Rectal smooth muscle tissue (tissue), 1 donor: ENCODE measurements around the gene PDIA4.
"Not testable (repeated sequence)": the region's sequence is repeated elsewhere in the genome, so short reads cannot be mapped to it uniquely, and the experiment has no call there.

ENCODE experiments used
- H3K27ac ChIP-seq: one replicate; pipeline ENCODE4 v1.7.0; 2013; ENCODE audit warnings: low read depth, low read length, inconsistent platforms
- H3K27me3 ChIP-seq: one replicate; pipeline ENCODE4 v1.7.0; 2013; ENCODE audit warnings: low read length; ENCODE audit not compliant: control insufficient read depth, insufficient read depth
- H3K36me3 ChIP-seq: one replicate; pipeline ENCODE4 v1.7.0; 2013; ENCODE audit warnings: low read length; ENCODE audit not compliant: control insufficient read depth, insufficient read depth
- H3K4me1 ChIP-seq: one replicate; pipeline ENCODE4 v1.7.0; 2013; ENCODE audit warnings: low read length; ENCODE audit not compliant: control insufficient read depth, insufficient read depth
- H3K4me3 ChIP-seq: one replicate; pipeline ENCODE4 v1.7.0; 2013; ENCODE audit warnings: low read length
- H3K9ac ChIP-seq: one replicate; pipeline ENCODE4 v1.7.0; 2013; ENCODE audit warnings: low read length

PDIA4 gene

GRCh38 chr7:149027055-149027454, 1.2 kb downstream of the PDIA4 start:
- Histone ChIP-seq H3K4me1 (no peaks in the 10 kb centered on the region), H3K9ac (no peak overlapping the region), H3K36me3 (no peaks in the 10 kb centered on the region), H3K4me3 (peak overlapping the region; percentile 89), H3K27ac (no peak overlapping the region), H3K27me3 (no peaks in the 10 kb centered on the region)

GRCh38 chr7:149023662-149024061, 4.6 kb downstream of the PDIA4 start:
- peaks cover 11% of the 10 kb centered on the region for H3K36me3 ChIP-seq
- no peaks in the 10 kb centered on the region for H3K27me3 ChIP-seq
- H3K27ac ChIP-seq, result no peak overlapping the region
- H3K9ac ChIP-seq, result no peak overlapping the region
- no peak overlapping the region for H3K4me3 ChIP-seq
- no peaks in the 10 kb centered on the region for H3K4me1 ChIP-seq

GRCh38 chr7:149022756-149023360, 5.4 kb downstream of the PDIA4 start:
- Histone ChIP-seq H3K36me3 (peaks cover 11% of the 10 kb centered on the region), H3K4me1 (no peaks in the 10 kb centered on the region), H3K27ac (no peak overlapping the region), H3K4me3 (no peak overlapping the region), H3K27me3 (no peaks in the 10 kb centered on the region), H3K9ac (no peak overlapping the region)

- H3K4me1 ChIP-seq, result no peaks in the 10 kb centered on the region
- H3K27ac ChIP-seq, result no peak overlapping the region
- H3K36me3 ChIP-seq, result peaks cover 14% of the 10 kb centered on the region
- no peak overlapping the region for H3K4me3 ChIP-seq
- H3K27me3 ChIP-seq, result no peaks in the 10 kb centered on the region
- H3K9ac ChIP-seq, result no peak overlapping the region
Observed at GRCh38 chr7:149021725-149022062, 6.6 kb downstream of the PDIA4 start.

GRCh38 chr7:149020483-149020882, 7.8 kb downstream of the PDIA4 start:
- no peak overlapping the region for H3K9ac ChIP-seq
- no peak overlapping the region for H3K4me3 ChIP-seq
- H3K27me3 ChIP-seq, result no peaks in the 10 kb centered on the region
- no peaks in the 10 kb centered on the region for H3K4me1 ChIP-seq
- peaks cover 14% of the 10 kb centered on the region for H3K36me3 ChIP-seq
- no peak overlapping the region for H3K27ac ChIP-seq

- H3K27ac ChIP-seq, result no peak overlapping the region
- H3K4me3 ChIP-seq, result no peak overlapping the region
- peaks cover 32% of the 10 kb centered on the region for H3K36me3 ChIP-seq
- H3K9ac ChIP-seq, result no peak overlapping the region
- no peaks in the 10 kb centered on the region for H3K4me1 ChIP-seq
- no peaks in the 10 kb centered on the region for H3K27me3 ChIP-seq
Observed at GRCh38 chr7:149016876-149017275, 11.4 kb downstream of the PDIA4 start.

- Histone ChIP-seq H3K27ac (no peak overlapping the region), H3K9ac (no peak overlapping the region), H3K4me3 (no peak overlapping the region), H3K4me1 (no peaks in the 10 kb centered on the region), H3K36me3 (peaks cover 37% of the 10 kb centered on the region), H3K27me3 (no peaks in the 10 kb centered on the region)
Observed at GRCh38 chr7:149014309-149014708, 14.0 kb downstream of the PDIA4 start.

- Histone ChIP-seq H3K4me3 (no peak overlapping the region), H3K36me3 (peaks cover 34% of the 10 kb centered on the region), H3K4me1 (no peaks in the 10 kb centered on the region), H3K27ac (no peak overlapping the region), H3K27me3 (no peaks in the 10 kb centered on the region), H3K9ac (no peak overlapping the region)
Observed at GRCh38 chr7:149013876-149014275, 14.4 kb downstream of the PDIA4 start.

GRCh38 chr7:149012730-149013129, 15.6 kb downstream of the PDIA4 start:
- H3K4me3 ChIP-seq, H3K27me3 ChIP-seq, H3K27ac ChIP-seq, H3K4me1 ChIP-seq, H3K9ac ChIP-seq: not testable (repeated sequence)
- H3K36me3 ChIP-seq, result peaks cover 36% of the 10 kb centered on the region

- Histone ChIP-seq H3K27me3 (no peaks in the 10 kb centered on the region), H3K4me3 (no peak overlapping the region), H3K27ac (no peak overlapping the region), H3K4me1 (no peaks in the 10 kb centered on the region), H3K36me3 (peaks cover 44% of the 10 kb centered on the region), H3K9ac (no peak overlapping the region)
Observed at GRCh38 chr7:149011491-149011890, 16.8 kb downstream of the PDIA4 start.

- Histone ChIP-seq H3K4me1 (no peaks in the 10 kb centered on the region), H3K9ac (no peak overlapping the region), H3K36me3 (peaks cover 48% of the 10 kb centered on the region), H3K27me3 (no peaks in the 10 kb centered on the region), H3K4me3 (no peak overlapping the region), H3K27ac (no peak overlapping the region)
Observed at GRCh38 chr7:149010451-149010850, 17.9 kb downstream of the PDIA4 start.

- Histone ChIP-seq H3K9ac (no peak overlapping the region), H3K27me3 (no peaks in the 10 kb centered on the region), H3K4me3 (no peak overlapping the region), H3K4me1 (no peaks in the 10 kb centered on the region), H3K27ac (no peak overlapping the region), H3K36me3 (peaks cover 43% of the 10 kb centered on the region)
Observed at GRCh38 chr7:149009527-149009926, 18.8 kb downstream of the PDIA4 start.

- H3K27ac ChIP-seq, result no peak overlapping the region
- H3K36me3 ChIP-seq, result peaks cover 43% of the 10 kb centered on the region
- no peaks in the 10 kb centered on the region for H3K4me1 ChIP-seq
- no peak overlapping the region for H3K9ac ChIP-seq
- H3K27me3 ChIP-seq, result no peaks in the 10 kb centered on the region
- no peak overlapping the region for H3K4me3 ChIP-seq
Observed at GRCh38 chr7:149007611-149008010, 20.7 kb downstream of the PDIA4 start.
